Measurements from ENCODE around the gene TOGARAM2.
A peak's percentile ranks its signal among the peaks of the same experiment; 100 is the strongest.

The TOGARAM2 gene

DNA sequence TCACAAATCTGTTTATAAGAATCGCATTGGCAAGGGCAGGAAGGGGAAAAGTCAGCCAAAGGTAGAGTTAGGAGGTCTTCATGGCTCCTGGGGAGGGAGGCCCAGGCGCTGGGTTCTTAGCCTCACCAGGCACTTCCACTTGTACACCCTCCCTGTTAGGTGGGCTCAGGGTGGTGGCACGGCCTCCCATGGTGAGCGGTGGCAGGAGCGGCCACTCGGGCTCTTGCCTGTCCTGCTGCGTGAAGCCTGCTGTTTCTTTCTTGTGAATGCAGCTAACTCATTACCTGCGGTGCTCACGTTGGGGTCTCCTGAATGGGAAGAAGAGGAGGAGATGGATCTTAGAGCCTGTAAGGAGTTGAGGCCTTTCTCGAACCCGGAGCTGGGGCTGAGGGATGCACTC is 40.8 kb downstream of the TOGARAM2 start:
- DNase-seq (ENCODE audit: low read depth) = no peak

DNA sequence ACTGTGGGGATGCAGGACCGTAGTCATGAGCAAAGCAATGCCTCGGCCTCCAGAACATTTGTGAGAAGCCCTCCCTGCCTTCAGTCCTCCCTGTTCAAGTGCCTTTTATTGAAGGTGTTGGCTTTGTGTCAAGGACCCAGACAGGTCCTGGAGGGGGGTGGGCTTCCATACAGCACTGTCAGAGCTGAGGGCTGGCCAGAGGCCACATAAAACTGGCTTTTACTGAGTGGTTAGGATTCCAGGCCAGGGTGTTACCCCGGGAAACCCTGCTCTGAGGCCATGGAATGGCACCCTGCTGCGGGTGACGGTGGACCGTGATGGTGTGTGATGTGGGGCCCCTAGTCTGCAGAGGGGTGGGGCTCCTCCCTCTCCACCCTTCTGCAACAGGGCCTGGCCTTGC is 41.6 kb downstream of the TOGARAM2 start:
- DNase-seq (ENCODE audit: low read depth) = peak; percentile 36

DNA sequence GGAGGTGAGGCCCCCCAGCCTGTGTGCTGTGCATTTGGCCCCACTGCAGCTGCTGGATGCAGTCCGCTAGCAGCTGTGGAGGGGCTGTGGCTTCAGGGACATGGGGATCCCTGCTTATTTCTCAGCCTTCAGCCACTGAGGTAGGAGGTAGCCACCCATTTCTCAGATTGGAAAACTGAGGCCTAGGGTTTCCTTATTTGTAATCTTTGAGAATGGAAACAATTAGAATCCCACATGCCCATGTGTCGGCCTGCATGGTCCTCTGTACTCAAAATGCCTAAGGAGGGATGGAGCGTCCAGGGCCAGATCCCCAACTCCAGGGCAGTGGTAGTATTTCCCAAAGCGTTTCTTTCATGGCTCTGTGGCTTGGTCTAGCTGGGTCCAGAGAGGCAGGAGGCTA is 42.1 kb downstream of the TOGARAM2 start:
- DNase-seq (ENCODE audit: low read depth) = no peak

DNA sequence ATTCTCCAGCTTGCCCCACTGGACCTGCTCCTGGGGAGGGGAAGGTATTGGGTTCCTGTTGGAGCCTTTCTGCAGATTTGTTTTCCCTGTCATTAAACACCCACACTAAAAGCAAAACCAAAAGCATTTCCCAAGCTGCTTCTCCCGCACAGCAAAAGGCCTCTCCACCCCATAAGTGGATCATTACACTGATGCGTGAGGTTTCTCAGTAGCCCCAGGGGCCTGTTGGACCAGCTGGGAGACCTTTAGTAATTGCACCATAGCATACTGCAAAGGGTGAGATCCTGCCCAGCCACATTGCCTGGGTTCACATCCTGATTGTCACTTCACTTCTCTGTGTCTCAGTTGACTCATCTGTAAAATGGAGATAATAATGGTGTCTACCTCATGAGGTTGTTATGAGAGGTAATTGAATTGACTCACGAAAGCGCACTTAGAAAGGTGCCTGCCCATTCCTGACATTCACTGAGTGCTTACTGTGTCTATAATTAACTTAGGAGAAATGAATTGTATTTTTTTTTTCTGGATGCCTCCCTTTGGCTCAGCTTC is 43.9 kb downstream of the TOGARAM2 start:
- DNase-seq (ENCODE audit: low read depth) = no peak

DNA sequence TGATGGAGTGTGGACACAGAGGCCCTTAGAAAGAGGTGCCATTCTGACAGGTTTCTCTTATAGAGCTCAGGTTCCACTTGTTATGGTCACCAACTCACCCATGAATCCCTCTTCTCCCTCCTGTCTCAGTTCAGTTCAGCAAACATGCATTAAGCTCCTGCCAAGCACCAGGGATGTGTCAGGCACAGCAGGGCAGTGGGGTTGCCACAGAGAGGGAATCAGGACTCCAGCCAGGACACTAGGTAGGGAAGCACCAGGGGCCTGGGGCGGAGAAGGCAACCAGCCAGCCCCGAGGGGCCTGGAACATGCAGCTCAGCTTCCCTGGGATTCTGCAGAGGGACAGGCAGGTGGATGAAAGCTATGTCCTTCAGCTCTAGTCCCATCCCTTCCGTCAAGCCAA is 44.6 kb downstream of the TOGARAM2 start:
- no peak for DNase-seq (ENCODE audit: low read depth)

DNA sequence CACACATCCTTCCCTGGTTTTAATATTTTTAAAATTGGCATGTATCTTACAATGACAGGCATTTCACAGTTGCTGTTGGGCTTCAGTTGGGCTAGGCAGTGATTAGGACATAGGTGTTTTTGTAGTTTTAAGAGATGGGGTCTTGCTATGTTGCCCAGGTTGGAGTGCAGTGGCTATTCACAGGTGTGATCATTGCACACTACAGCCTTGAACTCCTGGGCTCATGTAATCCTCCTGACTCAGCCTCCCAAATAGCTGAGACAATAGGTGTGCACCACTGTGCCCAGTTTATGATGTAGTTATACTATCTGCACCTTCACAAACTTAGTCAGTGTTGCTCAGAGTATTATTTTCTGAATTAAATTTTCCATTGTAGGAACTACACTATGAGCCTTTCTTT is 49.9 kb downstream of the TOGARAM2 start:
- DNase-seq (ENCODE audit: low read depth) = no peak

DNA sequence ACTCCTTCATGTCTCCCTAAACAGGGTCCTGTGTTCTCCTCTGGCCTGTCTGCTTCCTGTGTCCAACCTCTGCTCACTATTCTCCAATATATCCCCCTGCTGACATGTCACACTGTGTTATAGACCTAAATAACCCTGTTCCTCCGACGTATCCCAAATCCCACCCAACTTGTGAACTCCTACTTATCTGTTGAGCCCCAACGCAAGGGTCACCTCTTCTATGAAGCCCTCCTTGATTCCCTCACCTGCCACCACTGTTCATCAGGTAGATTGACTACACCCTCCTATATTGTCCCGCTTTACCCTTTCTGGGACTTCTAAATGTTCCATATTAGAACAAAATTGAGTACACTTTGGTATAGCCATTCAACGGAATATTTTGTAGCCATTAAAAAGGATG is 51.1 kb downstream of the TOGARAM2 start:
- DNase-seq (ENCODE audit: low read depth) = no peak

DNA sequence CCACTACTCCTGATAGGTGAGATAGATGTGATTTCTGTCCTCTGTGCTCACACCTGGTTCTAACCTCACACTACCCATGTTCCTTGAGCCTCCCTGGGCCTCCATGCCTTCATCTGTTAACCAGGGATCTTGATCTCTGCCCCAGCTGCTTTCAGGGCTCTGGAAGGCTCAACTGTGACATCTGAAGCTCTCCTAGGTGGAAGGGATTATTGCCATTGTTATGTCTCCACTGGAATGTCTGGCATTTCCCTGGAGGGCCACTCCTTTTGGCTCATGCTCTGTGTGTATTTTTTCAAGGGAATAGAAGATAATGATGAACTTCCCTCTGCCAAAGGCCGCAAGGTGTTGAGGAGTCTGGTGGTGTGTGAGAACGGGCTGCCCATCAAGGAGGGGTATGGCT is 52.1 kb downstream of the TOGARAM2 start:
- peak; percentile 66 for DNase-seq (ENCODE audit: low read depth)

DNA sequence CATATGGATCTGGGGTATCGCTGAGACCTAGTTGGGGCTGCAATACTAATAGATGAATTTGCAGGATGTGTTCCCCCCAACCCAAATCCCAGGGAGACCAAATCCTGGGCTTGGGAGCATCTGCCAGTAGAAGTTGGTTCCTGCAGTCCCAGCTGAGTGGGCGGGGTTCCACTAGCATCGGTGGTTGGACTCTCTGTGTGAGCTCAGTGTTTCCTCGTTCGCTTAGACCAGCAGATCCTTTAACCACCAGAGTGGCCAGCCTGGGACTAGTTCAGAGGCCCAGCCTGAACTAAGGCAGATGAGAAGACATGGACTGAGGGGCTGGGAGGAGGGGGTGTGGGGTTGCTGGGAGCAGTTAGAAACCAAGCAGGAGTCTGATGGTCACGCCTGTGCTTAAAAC is 52.6 kb downstream of the TOGARAM2 start:
- DNase-seq (ENCODE audit: low read depth) = no peak

DNA sequence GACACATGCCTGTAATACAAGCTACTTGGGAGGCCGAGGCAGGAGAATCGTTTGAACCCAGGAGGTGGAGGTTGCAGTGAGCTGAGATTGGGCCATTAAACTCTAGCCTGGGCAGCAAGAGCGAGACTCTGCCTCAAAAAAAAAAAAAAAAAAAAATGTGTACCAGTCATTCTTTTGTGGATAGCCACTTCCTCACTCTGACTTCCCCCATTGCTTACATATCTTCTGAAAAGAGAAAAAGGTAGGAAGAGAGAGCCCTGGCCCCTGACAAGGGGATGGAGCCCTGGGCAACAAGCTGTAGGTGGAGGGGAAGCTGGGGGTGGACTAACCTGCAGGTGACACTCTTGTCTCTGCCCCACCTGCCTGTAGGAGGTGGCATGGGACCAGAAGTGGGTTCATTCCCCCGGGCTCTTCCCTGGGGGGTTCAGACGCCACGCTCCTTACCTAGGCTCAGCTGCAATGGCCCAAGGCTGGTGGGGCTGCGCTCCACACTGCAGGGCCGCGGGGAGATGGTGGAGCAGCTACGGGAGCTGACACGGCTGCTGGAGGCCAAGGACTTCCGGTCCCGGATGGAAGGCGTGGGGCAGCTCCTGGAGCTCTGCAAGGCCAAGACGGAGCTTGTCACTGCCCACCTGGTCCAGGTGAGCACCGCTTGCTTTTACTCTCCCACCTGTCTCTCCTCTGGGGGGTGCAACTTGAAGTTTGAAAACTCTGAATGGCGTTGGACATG is 54.1 kb downstream of the TOGARAM2 start:
- DNase-seq (ENCODE audit: low read depth) = no peak

DNA sequence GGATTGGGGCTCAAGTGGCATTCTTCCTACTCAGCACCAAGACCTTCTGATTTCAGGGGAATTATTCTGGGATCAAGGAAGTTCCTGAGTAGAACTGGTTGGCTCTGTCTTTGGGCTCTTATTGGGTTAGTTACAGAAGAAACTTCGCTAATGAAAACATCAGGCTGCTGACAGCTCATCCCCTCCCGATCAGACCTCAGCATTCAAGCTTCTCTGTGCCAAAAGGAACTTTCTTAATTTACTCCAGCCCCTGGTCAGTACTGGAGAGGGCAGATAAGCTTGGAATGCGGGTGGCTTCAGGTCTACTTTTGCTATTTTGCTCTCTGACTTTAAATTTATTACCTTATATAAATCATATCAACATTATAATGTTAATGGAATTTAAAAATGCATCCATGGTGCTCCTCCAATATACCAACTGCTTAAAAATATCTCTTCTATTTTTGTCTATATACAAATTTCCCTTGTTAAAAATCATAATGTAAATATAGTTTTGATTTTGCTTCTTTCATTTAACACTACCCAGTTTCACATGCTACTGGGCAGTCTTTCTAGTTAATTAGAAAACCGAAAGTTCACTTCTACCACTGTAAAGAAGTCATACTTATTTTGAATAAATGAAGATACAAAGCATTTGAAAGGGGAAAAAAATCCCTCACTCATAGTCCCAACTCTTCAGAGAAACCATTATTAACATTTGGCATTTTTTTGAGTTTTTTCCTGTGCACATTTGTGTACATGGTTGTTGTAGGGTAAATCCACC is 58.8 kb downstream of the TOGARAM2 start:
- peak; percentile 12 for DNase-seq (ENCODE audit: low read depth)

DNA sequence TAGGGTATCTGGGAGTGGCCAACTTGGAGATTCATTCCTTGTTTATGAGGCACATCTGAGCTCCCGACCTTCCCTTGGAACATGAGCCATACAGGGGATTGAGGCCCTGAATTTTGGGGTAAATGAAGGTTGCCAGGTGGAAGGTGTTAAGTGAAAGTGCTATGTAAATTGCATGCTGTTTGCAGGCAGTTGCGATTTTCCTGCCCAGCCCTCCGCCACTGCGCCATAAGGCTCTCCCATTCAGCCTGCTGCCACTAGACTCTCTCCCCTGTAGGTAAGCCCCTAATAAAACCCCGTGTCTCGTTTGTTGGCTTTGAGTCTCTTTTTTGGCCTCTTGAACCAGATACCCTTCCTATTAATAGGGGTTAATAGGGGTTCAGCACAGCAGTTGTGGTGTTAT is 59.5 kb downstream of the TOGARAM2 start:
- DNase-seq (ENCODE audit: low read depth) = no peak

DNA sequence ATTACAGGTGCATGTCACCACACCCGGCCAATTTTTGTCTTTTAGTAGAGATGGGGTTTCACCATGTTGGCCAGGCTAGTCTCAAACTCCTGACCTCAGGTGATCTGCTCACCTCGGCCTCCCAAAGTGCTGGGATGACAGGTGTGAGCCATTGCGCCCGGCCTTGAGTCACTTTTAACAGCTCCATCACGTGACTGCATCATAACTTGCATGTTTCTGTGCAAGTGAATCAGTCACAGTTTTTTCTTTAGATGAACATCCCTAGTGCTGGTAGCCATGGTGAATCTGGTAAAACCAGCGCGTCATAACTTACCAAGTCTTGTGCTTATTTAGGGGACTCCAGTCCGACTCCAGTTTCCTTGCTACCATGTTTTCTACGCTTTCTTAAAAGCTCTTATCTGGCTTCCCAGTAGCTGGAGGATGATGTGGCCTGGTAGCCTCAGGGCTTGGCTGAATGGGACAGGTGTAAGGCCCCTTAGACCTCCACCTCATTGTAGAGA is 60.1 kb downstream of the TOGARAM2 start:
- no peak for DNase-seq (ENCODE audit: low read depth)

DNA sequence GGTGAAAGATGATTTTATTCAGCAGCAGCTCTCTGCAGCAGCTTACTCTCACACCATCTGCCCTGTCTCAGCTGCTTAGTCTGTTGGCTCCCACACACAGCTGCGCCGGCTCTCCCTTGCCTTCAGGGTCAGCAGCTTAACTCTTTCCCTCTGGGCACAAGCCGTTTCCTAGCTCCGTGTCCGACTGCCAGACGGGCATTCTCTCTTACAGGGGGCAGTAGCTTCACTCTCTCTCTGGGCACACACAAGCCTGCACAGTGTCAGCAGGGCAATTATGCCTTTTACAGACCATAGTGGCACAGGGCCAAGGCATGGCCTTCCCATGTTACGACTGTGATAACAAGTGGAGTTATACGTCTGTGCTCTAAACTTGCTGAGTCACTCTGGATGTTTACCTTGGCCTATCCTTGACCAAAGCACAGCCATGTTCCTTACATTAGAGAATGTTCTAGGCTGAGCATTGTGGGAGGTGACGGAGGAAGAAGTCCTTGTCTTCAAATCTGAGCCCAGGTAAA is 61.5 kb downstream of the TOGARAM2 start:
- peak; percentile 49 for DNase-seq (ENCODE audit: low read depth)

DNA sequence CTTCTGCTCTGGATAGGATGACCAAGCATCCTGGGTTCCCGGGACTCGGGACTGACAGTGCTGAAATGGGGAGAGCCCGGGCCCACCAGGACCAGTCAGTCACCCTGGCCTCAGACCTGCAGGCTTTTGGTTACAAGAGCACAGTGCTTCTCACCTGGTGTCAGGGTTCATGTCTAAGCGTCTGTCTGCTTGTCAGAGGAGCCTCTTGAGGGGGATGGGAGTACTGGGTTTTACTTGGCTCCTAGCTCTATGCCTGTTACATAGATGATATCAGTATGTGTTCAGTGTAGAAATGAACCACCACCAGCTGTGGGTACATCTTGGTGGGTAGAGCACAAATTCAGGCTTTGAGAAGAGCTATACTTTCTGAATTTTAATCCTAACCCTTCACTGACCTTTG is 63.4 kb downstream of the TOGARAM2 start:
- no peak for DNase-seq (ENCODE audit: low read depth)

DNA sequence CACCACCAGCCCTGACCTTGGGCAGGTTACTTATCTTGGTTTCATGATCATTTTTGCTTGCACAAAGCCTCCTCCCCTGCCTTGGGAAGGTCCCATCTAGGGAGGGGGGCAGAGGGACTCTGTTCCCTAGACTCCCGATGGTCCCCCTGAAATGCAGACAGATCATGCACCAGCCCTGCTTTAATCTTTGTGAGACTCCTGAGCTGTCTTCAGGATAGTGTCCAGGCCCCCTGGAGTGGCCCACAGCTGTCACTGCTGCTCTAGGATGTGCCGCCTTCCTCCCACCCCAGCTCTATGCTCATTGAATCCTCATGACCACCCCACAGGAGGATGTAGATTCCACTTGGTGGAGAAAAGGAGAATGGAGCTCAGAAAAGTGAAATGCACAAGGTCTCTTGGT is 65.2 kb downstream of the TOGARAM2 start:
- no peak for DNase-seq (ENCODE audit: low read depth)

DNA sequence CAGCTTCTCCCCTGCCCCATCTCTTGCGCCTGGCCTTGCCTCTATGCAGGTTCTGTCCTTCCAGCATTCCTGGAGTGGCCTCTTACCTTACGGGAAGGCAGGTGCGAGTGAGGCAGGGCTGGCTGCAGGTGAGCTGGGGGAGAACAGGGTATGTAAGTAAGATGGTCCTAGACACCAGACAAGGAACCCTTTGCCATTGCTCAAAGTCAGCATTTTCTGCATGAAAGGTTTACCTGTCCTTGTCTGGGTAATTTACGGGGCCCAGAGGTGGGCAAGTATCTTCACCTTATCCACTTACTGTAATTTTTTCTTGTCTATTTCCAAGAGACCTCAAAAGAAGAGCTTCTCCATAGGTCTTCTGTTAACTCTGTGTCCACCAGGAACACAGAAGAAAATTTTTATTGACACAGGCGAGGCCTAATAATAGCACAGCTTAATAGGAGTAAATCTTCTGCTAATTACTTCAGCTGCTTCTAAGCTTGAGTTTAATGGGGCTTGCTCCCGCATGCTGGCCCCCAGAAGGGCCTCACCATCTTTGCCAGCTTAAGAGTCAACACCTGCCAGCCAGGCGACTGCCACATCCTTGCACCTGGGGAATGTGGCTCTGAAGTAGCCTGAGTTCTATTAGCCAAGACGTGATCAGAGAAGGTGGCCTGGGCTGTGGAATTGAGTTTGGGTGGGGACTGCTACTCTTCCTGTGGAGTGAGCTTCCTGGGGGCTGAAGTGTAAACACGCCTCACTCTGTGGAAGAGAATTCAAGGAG is 66.2 kb downstream of the TOGARAM2 start:
- no peak for DNase-seq (ENCODE audit: low read depth)

DNA sequence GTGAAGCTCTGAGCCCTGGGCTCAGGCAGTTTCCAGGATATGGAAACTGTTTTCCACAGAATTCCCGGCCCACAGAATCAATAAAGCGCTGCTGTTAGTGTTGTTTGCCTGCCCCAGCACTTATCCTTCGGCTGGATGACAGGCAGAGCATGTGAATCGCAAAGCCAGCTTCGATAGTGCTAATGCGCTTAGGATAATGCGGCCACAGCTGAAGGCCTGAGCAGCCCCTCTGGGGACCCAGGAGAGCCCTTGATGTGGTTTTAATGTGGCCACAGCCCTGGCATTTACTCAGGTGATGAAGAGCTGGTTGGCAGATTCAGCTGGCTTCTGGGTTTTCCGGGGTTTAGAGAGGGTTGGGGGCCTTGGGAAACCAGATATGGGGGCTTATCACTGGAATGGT is 69.5 kb downstream of the TOGARAM2 start:
- DNase-seq (ENCODE audit: low read depth) = no peak

DNA sequence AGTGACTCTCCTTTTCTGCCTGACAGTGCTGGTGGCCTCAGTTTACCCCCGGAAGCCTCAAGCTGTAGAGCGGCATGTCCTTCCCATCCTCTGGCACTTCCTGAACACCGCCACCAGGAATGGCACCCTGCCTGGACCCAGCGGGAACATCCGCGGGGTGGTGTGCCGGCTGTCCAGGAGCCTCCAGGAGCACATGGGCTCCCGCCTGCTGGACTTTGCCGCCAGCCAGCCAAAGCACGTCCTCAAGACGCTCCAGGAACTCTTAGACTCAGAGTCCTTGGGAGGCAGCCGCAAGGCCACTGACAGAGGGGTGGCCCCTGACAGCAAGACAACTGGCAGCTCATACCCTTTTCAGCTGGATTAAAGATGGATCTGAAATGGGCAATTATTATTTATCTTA is 70.6 kb downstream of the TOGARAM2 start:
- DNase-seq (ENCODE audit: low read depth) = no peak

DNA sequence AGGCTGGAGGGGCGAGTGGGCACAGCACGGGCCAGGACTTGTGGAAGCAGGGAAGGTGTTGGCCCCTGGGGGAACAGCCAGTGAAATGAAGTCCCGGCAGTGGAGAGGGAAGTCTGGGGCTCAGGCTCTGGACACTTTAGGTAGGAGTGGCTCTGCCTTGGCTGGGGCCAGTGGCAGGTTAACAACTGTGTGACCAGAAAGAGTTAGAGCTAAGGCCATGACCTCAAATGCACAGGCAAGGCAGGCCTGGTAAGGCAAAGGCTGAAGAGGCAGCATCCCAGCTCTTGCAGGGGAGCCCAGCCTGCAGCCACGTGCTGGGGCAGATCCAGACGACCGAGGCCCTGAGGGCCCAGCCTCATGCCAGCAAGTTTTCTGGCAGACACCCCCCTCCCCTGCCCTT is 71.7 kb downstream of the TOGARAM2 start:
- no peak for DNase-seq (ENCODE audit: low read depth)

DNA sequence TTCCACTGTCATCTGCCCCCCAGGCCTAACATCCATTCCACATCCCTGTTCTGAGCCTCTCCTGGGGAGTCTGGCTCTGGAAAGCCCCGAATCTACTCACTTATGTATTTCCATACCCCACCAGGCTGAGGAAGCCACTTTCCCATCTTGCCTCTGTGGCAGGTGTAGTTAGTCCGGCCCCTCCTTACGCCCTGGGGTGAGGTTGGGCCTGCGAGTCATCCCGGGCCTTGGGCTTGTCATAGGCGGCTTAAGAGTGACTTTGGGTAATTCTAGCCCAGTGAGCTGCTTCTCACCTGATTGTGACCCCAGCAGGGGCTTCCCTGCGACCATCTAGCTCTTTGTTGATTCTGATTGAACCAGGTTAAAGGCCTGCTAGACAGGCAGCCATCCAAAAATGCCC is 72.1 kb downstream of the TOGARAM2 start:
- no peak for DNase-seq (ENCODE audit: low read depth)

DNA sequence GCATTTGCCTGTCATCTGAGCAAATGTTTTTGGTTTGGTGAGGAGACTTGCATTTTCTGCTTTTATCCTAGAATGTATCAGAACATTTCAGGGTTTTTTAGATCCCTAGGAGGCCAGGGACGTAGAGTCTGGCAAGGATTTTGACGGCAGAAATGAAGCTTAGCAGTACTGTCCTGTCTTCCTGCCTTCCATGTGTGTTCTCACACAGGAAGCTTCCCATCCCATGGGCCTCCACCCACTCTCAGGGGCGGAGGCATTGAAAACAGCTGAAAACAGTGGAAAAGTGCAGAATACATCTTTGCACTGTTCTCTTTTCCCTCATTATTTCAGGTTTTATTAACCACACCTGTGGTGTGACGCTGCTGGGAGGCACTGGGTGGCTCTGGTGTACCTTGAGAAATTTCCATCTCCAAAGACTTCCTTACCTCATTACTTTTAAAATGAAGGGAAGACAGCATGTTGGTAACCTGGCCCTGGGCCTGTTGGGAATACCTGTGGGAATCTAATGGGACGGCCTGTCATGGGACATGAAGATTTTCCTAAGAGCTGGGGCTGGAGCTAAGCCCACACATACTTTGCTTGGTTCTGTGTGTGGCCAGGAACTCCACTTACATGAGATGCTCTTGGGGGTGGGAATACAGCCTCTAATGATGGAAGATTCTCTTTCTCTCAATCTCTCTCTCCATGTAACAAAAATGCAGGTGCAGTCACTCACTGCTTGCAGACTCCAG is 72.7 kb downstream of the TOGARAM2 start:
- DNase-seq (ENCODE audit: low read depth) = no peak
